AG08396 (cell line): ENCODE data around the gene AMOTL1.

ENCODE experiments used
- DNase-seq: peaks from one replicate; pipeline ENCODE4 v3.0.0; 2012; ENCODE audit warnings: low spot score, mixed read lengths

AMOTL1 gene

DNA sequence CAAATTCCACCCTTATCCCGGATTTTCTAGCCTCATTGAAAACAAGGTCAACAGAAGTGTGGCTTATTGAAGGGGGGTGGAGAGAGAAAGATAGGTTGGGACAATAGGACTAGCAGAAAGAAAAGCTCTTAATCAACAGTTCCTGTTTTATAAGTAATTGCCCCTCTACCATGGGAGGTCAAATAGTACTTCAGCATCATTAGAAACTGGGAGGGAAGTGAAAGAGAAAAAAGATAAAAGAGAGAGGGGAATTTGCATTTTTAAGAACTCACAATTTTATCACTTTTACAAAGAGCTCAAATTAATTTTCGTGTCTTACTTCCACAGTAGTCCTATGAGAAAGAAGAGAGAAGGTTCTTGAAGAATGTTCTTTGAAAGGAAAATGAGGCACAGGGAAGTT, 89.2 kb downstream of the AMOTL1 start:
- no peak for DNase-seq

DNA sequence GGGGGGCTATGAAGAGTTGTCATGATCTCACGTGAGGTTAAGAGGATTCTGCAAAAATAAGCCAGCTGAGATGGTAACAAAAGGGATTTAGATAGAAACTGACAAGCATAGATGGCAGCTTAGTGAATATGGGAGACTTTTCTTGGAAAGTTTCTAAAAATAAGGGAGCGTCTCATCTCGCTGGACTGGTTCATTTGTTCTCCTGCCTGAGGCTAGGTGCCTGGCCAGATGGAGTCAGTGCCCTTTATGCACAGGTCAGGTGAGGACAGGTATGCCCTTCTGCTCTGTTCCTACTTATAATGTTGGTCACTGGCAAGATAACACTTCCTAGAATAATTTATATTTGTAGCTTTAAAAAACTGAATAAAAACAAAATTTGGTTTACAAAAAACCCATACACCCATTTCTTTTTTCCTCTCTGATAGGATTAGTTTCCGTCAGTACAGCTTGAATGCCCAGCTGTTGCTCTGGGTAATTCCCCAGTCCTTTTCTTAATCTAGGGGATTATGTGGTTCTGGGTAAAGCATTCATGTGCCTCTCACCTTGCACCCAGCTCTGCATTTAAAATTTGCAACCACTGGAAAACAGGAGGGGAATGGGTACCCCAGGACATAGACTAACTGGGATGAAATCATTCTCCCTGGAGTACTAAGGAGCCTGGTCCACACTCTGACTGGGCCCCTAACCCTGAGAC, 90.0 kb downstream of the AMOTL1 start:
- no peak for DNase-seq

DNA sequence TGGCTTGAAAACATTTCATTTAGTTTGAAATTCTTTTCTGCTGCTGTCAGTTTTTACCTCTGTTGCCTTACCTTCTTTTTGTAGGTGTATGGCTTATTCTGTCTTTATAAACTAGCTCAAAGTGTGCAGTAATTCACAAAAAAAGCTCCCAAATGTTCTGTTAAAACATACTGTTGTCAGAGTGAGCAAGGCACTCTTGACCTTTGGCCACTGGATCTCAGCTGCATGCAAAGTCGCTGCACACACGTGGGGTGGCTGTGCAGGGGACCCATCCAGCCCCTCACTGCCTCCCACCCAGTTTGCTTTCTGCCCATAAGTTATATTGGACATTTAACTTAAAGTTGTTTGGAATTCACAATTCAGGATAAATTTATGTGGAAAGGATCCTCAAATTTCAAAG, 92.2 kb downstream of the AMOTL1 start:
- no peak for DNase-seq

DNA sequence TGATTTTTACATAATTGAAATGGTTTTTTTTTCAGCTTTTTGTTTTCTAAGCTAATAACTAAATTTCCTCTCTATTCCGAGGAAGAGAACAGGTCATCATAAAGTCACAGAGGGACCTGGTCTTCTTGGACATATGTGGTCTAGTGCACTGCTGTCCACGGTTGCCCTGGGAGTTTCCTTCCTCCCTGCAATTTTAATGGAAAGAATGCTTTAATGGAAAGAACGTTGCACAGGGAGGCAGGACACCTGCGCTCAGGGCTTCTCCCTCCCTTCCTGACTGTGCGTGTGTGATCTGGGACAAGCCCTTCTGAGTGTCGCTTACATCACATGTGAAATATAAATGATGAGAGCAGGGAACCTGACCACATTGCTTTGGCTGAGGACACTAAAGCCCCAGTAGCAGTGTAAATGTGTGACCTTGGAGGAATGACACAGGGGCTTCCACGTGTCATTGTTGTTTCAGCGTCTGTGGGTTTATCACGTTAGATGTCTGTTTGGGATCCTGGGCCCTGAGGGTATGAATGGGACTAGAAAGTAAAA, 93.2 kb downstream of the AMOTL1 start:
- DNase-seq, result no peak

DNA sequence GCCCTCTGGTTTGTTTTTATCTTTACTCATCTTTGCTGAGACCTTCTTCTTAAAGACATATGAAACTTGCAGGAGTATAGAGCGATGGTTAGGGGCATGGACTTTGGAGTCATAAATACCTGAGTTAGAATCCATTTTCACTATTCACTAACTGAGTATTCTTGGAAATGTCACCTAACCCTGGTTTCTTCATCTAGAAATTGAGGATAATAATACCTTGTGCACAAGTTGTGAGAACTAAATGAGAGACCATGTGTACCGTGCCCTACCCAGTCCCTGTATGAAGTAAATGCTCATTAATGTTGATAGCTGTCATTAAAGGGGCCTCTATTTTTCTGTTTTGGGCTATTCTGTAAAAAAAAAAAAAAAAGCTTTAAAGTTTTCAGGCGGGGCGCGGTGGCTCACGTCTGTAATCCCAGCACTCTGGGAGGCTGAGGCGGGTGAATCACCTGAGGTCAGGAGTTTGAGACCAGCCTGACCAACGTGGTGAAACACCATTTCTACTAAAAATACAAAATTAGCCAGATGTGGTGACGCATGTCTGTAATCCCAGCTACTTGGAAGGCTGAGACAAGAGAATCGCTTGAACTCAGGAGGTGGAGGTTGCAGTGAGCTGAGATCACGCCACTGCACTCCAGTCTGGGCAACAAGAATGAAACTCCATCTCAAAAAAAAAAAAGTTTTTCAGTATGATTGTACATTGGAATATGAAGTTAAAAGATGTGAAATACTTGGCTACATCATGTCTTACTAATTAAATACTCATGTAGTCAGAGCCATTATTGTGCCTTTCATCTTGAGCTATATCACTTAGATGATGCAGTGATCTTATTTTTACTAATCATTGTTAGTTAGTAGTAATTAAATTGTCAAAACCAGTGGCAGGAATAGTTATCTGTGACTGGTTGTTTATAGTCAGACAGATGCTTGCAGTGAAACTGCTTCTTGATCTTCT, 95.0 kb downstream of the AMOTL1 start:
- no peak for DNase-seq

DNA sequence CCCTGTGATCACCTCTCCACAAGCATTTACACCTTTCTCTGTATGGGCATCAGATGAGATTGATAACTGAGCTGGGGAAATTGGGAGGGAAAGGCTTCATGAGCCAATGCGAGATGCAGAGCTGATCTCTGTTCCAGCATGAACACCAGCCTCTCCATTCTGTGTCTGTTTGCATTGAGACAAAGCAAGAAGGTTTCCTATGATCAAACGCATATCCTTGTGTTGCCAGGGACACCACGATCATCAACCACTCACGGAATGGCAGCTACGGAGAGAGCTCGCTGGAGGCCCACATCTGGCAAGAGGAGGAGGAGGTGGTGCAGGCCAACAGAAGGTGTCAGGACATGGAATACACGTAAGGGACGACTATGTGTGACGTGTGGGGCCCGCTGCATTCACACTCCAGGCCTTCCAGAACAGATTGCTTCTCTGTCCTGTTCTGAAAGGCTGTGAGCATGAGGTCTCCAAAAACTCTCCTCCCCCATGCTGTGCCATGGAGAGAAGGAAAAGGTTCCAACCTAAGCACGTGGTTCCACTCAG, 96.4 kb downstream of the AMOTL1 start:
- no peak for DNase-seq

DNA sequence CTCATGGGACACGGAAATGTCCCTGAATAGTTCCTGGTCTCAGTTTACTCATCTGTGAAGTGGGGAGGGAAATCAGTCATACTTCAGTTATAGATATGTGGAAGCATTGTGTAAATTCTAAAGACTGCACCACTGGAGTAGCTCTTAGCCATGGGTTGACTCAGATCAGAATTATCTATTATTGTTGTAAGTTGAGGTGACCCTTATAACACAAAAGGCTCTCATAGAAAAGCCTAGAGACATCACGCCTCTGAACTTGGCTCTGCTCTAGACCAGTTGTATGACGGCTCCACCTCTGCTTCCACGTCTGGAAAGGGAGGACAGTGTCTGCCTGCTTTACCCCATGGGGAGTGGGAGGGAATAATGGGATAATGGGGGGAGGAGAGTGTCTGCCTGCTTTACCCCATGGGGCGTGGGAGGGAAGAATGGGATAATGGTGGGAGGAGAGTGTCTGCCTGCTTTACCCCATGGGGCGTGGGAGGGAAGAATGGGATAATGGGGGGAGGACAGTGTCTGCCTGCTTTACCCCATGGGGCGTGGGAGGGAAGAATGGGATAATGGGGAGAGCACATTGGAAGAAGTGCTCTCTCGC, 98.2 kb downstream of the AMOTL1 start:
- DNase-seq, result no peak

DNA sequence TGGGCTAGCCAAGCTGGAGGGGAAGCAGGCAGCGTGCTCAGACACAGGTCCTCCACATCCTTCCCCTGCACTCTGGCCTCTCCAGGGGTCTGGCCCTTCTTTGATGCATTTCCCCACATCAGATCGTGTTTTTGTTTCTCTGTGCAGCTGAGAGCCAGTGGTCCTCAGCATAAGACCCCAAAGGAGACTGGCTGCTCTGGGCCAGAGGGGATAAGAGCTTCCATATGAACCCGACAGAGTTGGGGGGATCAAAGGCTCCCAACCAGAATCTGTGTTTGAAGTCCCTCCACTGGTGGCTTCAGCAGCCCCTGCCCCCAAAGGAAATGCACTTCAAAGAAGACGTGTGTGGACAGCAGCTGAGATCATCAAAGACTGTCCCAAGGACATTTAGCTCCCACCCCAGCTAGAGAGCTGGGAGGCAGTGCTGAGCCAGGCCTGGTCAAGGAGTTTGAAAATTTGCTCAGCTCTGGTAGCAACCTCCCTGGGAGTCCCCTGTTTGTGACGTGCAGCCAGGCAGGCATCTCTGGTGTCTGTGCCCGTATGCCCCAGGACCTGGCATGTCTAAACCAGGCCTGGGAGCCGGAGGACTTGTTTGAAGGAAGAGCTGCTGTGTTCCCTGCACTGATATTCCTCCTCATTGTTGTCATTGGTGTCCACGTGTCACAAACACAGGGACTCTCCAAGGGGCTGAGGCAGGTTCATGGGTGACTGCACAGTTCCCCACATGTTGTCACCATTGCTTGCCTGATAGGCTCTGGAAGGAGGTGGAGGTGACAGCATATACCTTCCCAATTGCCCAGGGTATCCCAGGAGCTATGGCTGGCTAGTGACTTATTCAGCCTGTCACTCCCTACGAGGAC, 99.0 kb downstream of the AMOTL1 start:
- DNase-seq, result no peak

DNA sequence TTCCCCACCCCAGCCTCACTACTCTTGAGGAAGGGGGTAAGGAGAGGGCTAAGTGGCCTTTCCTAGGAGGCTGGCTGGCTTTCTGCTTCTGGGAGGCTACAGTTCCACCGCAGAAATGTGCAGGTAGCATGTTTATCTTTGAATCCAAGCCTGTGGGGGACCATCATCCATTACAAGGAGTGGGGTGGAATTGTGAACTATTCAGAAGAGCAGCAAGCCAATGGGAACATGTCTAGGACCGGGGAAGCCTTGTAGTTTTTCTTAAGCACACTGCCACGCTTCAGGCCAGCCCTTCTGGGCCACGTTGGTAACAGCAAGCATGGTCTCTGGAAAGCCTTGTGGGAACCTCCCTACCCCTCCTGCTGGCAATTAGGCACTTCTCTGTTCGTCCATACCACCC, 100.3 kb downstream of the AMOTL1 start:
- no peak for DNase-seq

DNA sequence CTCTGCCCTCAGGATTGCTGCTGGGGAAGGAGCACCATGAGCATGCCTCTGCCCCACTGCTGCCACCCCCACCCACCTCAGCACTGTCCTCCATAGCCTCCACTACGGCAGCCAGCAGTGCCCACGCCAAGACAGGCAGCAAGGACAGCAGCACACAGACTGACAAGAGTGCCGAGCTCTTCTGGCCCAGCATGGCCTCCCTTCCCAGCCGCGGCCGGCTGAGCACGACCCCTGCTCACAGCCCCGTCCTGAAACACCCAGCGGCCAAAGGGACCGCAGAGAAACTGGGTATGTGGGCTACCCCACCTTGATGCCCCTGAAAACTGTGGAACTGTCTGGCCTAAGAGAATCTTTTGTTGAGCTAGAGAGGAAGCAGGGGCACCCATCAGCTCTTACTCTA, 101.0 kb downstream of the AMOTL1 start:
- DNase-seq, result no peak

DNA sequence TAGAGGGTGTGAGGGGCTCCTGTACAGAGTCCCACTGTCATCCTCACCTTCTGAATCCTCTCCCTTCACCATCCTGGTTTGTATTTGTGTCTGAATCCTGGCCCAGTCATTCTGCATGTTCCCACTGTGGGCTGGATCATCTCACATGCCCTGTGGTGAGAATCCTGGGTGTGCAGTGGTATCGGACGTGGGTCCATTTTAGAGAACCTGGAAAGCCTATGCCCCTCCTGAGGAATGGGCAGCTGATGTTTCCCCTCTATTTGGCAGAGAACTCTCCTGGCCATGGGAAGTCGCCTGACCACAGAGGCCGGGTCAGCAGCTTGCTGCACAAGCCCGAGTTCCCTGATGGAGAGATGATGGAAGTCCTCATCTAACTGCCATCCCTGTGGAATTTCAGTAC, 102.3 kb downstream of the AMOTL1 start:
- no peak for DNase-seq

DNA sequence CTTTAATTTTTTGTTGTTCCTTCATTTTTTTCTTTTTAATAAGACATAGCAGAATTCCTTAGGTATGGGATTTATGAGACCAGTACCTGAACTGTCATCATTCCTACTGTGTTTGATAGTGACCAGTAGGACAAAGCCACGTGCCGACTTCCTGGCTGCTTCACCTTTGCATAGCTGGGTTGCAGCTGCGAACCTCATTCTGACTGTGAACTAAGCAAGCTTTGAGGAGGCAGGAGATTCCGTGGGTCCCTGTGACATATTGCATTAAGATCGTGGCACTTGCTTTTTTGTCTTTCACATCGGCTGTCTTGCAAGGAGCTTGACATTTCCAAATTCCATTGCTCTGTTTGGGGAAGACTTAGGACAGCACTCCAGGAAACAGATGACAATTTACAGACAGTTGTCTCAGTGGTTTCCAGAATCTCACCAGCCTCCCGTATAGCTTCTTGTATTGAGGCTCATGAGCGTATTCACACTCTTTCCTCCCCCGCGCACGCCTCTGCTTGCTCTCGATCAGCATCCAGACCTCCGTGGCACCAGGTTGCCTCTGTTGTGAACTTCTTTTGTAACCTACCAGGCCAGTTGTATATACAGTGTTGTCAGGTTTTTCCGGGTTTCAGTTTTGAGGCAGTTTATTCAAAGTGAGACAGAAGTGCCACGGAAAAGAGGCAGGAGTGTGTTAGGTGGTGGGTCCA, 103.5 kb downstream of the AMOTL1 start:
- no peak for DNase-seq

DNA sequence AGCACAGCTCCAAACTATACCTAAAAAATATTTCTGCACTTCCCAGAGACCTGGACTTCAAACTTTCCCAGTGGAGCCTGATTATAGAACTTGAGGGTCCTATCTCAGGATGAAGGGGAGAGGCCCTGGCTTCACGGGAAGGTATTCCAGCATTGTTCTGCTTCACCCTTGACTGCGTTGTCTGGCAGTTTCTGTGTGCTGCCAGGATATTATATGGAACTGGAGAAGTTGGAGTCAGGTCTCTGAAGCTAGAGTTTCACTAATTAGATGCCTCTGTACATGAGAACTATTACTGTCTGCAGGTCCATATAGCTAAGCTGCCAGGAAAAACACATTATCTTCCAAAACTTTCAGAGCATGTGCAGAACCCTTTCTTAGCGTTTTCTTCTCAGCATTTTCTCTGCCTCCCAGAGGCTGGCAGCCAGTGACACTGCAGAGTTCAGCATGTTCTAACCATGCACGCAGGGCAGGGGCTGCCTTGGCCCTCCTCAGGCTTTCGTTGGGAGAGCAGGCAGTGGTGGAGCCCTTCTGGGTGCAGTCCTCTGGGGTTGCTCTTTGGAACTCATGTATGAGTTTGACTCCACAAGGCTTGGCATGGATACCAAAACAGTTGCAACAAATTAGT, 105.9 kb downstream of the AMOTL1 start:
- no peak for DNase-seq

DNA sequence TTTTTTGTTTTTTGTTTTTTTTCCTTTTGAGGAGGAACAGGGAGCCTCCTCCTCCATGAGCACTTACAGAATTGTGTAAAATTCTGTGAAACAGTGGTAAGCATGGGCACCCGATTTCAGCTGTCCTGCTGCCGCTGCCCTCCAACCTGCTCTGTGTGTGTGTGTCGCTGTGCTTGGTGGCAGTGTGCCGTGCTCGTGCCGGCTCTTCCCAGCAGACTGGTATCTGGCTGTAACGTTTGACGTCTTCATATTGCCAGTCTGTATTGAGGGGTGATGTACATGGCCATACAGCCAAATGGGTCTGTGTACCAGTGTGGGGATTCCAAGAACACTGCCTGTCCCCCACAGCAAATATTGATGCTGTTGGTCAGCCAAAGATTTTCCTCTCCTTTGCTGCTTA, 108.1 kb downstream of the AMOTL1 start:
- no peak for DNase-seq

DNA sequence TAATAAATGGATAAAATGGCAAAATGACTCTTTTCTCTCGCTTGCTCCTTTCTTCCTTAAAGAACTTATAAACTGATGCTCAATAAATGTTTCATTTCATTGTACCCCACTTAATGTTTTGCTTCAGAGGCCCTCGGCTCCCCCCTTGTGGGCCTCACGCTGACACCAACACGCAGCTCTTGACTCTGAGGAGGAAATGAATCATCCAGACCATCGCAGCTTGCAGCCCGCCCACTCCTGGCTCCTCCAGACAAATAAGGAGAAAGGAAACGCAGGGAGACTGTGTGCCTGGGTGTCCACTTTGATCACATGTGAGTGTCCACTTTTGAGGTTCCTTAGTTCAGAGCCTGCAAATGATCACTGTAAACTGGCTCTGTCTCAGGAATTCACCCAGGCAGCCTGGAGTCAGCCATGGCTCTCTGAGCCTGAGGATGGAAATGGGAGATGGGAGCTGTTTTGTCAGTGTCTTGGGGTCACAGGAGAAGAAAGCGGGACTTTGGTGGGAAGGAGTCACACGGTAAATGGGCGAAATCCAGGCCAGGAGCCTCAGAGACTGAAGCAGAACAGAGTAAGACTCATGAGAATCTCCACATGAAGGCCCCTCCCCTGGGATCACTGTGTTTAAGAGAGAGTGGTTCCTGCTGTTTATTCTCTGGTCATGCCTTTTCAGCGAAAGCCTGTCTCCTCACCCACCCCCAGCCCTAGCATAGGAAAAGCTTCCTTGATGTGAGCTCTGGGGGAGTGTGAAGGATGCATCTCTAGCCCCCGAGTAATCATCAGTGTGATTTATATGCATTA, 108.7 kb downstream of the AMOTL1 start:
- DNase-seq, result peak; percentile 92

DNA sequence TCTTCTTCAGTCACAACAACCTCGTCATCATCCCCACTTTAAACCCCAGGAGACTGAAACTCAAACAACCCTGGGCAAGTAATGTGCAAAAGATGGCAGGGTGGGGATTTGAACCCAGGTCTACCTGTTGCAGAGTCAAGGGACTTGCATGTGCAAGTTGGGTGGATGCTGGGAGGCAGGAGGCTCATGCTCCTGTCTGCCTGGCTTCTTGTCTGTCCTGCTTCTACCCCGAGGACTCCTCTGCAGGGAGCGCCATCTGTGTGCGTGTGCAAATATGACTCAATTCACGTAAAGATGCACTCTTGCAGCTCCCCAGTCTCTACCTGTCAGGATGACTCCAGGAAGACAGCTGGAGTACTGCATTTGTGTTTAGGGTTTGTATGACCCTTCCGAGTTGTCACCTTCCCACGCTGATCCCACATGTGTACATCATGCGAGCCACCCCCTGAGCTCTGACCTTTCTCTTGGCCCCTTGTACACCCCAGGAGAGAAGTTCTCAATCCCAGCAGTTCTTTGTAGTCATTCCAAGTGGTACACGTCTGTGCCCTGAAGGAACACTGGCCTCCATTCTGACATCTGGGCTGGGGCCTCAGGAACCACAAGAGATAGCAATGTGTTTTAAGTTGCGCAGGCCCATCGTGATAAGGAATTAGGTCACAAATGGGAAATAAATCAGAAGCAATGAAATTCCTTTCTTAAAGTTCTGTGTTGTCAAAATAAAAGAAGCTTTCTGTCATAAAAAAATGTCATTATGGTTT, 109.5 kb downstream of the AMOTL1 start:
- no peak for DNase-seq

DNA sequence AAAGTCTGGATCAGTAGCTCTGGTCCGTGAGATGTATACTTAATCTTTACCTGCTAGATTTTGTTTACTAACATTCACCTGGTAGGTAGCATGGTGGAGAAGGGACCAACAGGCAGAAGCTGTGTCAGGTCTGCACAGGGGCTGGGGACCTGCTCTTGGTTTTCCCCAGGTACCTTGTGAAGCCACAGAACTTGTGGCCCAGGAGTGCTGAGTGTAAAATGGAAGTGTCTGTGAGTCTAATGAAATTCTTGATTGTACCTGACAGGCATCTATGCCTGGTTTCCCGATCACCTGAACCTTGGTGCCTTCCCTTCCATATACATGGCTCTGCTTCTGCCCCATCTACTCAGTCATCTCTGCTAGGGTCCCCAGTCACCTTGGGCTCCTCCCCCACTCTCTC, 110.8 kb downstream of the AMOTL1 start:
- no peak for DNase-seq

DNA sequence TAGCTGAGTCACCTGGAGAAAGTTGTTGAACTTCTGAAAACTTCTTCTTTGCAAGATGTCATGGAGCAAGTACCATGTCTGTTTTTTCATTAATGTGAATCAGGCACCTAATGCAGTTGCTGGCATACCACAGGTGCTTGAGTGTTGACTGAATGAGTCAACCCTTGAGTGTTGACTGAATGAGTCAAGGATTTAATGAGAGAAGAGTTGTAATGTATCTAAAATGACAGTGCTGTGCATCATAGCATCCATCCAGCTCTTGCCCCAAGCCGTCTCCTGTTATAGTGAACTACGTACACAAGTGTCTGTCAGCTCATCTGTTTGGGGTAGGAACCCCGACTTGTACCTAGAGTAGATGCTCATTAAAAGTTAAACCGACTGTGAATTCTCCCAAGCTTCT, 112.1 kb downstream of the AMOTL1 start:
- DNase-seq, result no peak

DNA sequence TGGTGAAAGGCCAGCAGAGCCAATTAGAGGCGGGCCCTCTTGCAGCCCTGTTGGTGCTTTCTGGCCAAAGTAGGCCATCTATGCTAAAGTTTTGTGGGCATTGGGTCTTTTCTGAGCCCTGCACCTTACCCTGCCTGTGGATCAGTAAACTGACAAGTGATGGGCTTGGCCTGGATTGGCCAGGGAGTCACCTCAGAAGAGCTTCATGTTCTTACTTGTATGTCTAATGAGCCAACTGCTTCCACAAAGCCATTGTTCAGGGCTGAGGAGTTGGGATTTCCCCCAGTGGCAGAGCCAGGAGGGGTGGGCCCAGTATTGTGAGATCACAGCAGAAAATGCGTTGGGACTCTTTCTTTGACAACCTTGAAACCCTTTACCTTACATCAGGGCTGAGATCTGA, 114.8 kb downstream of the AMOTL1 start:
- peak; percentile 1 for DNase-seq
